ENCODE data around the gene OSBPL6.

- TF ChIP-seq MAX (IDR thresholded peaks at IDR 0.05; ENCODE audit: low read depth, low read length) (no peak), USF1 (IDR thresholded peaks at IDR 0.05; ENCODE audit: borderline replicate concordance, extremely low read length, insufficient read depth, low read depth, low read length) (no peak), E4F1 (IDR thresholded peaks at IDR 0.05; ENCODE audit: borderline replicate concordance, partially characterized antibody) (no peak), CHD4 (IDR thresholded peaks at IDR 0.05) (no peak), PRDM15 (CRISPR knock-in tag; IDR thresholded peaks at IDR 0.05) (no peak), CREB1 (IDR thresholded peaks at IDR 0.05; ENCODE audit: low read depth) (no peak)
Observed at GRCh38 chr2:178273787-178274360, 79.6 kb downstream of the OSBPL6 start.
